IMR-90 (cell line): ENCODE data around the gene CEP55. TPM values are rescaled to one million over a fixed set of nuclear protein-coding genes. Genes with fewer than 3 reads are reported as not detected.

Experiments used
- ATAC-seq: fragments of 200-7000 bp; cut with Tn5 transposase; 2 replicates; pipeline ENCODE4 v1.9.1; 2020; ENCODE audit warnings: low read depth, mild to moderate bottlenecking, moderate library complexity
- BruUV-seq: library from RNA; stranded (reverse); fragments of 400-500 nt; replicated peaks from 2 replicates; lab custom pipeline; 2021; lab: Mats Ljungman, UMichigan
- CTCF ChIA-PET: fragments of 300-600 bp; formaldehyde crosslinking; extraction: SDS; loops from one replicate; lab custom pipeline; 2021; ENCODE audit warnings: antibody characterized with exemption; lab: Yijun Ruan, JAX
- POLR2A ChIA-PET: fragments of 300-600 bp; sonication (Branson Sonifier 250); formaldehyde crosslinking; loops from one replicate; lab custom pipeline; 2022; ENCODE audit warnings: antibody characterized with exemption; ENCODE audit not compliant: unreplicated experiment; lab: Charles Lee
- DNase-seq: peaks from one replicate; pipeline ENCODE4 v3.0.0; 2013
- H2AFZ ChIP-seq: replicated peaks from 2 replicates; pipeline ENCODE3; 2013; ENCODE audit warnings: low read length, mild to moderate bottlenecking; ENCODE audit not compliant: poor library complexity
- H2AK5ac ChIP-seq: 2 replicates; pipeline ENCODE4 v1.6.1; 2013; ENCODE audit warnings: low read depth, low read length, inconsistent platforms
- H2AK9ac ChIP-seq: replicated peaks from 2 replicates; pipeline ENCODE3; 2013; ENCODE audit warnings: mild to moderate bottlenecking, low read depth, low read length, moderate library complexity; ENCODE audit not compliant: poor library complexity
- H2BK120ac ChIP-seq: 2 replicates; pipeline ENCODE4 v1.6.1; 2013; ENCODE audit warnings: low read depth, low read length, inconsistent platforms
- H2BK15ac ChIP-seq: 3 replicates; pipeline ENCODE4 v1.6.1; 2013; ENCODE audit warnings: low read depth, low read length, inconsistent platforms
- H2BK20ac ChIP-seq: 2 replicates; pipeline ENCODE4 v1.6.1; 2013; ENCODE audit warnings: low read depth, mild to moderate bottlenecking, inconsistent platforms, low read length, moderate library complexity
- H2BK5ac ChIP-seq: 2 replicates; pipeline ENCODE4 v1.6.1; 2013; ENCODE audit warnings: mild to moderate bottlenecking, low read depth, low read length, inconsistent platforms; ENCODE audit not compliant: poor library complexity, severe bottlenecking
- H3K14ac ChIP-seq: replicated peaks from 2 replicates; pipeline ENCODE4 v1.6.1; 2013; ENCODE audit warnings: low read depth, low read length, inconsistent platforms
- H3K18ac ChIP-seq: 2 replicates; pipeline ENCODE4 v1.6.1; 2013; ENCODE audit warnings: low read depth, low read length, control low read depth
- H3K23ac ChIP-seq: 2 replicates; pipeline ENCODE4 v1.6.1; 2013; ENCODE audit warnings: low read depth, low read length, inconsistent platforms
- H3K27ac ChIP-seq: 2 replicates; pipeline ENCODE4 v1.5.1; 2013; ENCODE audit warnings: mild to moderate bottlenecking, control low read depth, low read length; ENCODE audit not compliant: insufficient read depth
- H3K27me3 ChIP-seq: 2 replicates; pipeline ENCODE4 v1.6.1; 2013; ENCODE audit warnings: low read length; ENCODE audit not compliant: control insufficient read depth, insufficient read depth
- H3K36me3 ChIP-seq: 2 replicates; pipeline ENCODE4 v1.6.1; 2013; ENCODE audit warnings: low read length, mixed read lengths; ENCODE audit not compliant: control insufficient read depth, insufficient read depth
- H3K4ac ChIP-seq: 2 replicates; pipeline ENCODE4 v1.6.1; 2013; ENCODE audit warnings: low read depth, low read length, inconsistent platforms
- H3K4me1 ChIP-seq: 2 replicates; pipeline ENCODE4 v1.6.1; 2013; ENCODE audit warnings: low read length, mixed read lengths; ENCODE audit not compliant: control insufficient read depth, insufficient read depth
- H3K4me2 ChIP-seq: 2 replicates; pipeline ENCODE4 v1.6.1; 2013; ENCODE audit warnings: low read depth, mild to moderate bottlenecking, control low read depth, low read length, moderate library complexity
- H3K4me3 ChIP-seq: 2 replicates; pipeline ENCODE4 v1.5.1; 2013; ENCODE audit warnings: low read depth, mild to moderate bottlenecking, control low read depth, low read length, moderate library complexity; ENCODE audit not compliant: insufficient read depth
- H3K56ac ChIP-seq: 2 replicates; pipeline ENCODE4 v1.6.1; 2013; ENCODE audit warnings: low read length, inconsistent platforms; ENCODE audit not compliant: insufficient read depth; ENCODE audit errors: extremely low read depth
- H3K79me1 ChIP-seq, 2 experiments: 2 replicates each; pipeline ENCODE4 v1.6.1; 2013; ENCODE audit warnings: low read length in 2 of 2, inconsistent platforms in 1 of 2, low read depth in 1 of 2
- H3K9ac ChIP-seq: 2 replicates; pipeline ENCODE4 v1.6.1; 2013; ENCODE audit warnings: low read depth, low read length, control low read depth
- H3K9me1 ChIP-seq: 2 replicates; pipeline ENCODE4 v1.6.1; 2013; ENCODE audit warnings: low read length, inconsistent platforms; ENCODE audit not compliant: insufficient read depth
- H3K9me3 ChIP-seq: 2 replicates; pipeline ENCODE4 v1.6.1; 2013; ENCODE audit warnings: low read length; ENCODE audit not compliant: control insufficient read depth, insufficient read depth
- H4K20me1 ChIP-seq: 2 replicates; pipeline ENCODE4 v1.6.1; 2013; ENCODE audit warnings: low read length, inconsistent platforms; ENCODE audit not compliant: insufficient read depth
- H4K5ac ChIP-seq: 2 replicates; pipeline ENCODE4 v1.6.1; 2013; ENCODE audit warnings: mild to moderate bottlenecking, low read depth, low read length, control low read depth
- H4K8ac ChIP-seq, 2 experiments: 2 replicates each; pipeline ENCODE4 v1.6.1; 2013; ENCODE audit warnings: low read depth in 2 of 2, low read length in 2 of 2, control low read depth in 1 of 2, inconsistent platforms in 1 of 2
- H4K91ac ChIP-seq: 2 replicates; pipeline ENCODE4 v1.6.1; 2013; ENCODE audit warnings: low read depth, low read length, inconsistent platforms; ENCODE audit not compliant: insufficient read depth
- CEBPB ChIP-seq: IDR thresholded peaks from 2 replicates; pipeline ENCODE4 v1.6.1; 2012; ENCODE audit warnings: low read depth, low read length, improper control_type of control experiment
- CHD1 ChIP-seq: IDR thresholded peaks from 2 replicates; pipeline ENCODE4 v1.6.1; 2012; ENCODE audit warnings: low read depth, low read length, improper control_type of control experiment
- FOS ChIP-seq: fragments of 150-350 bp; IDR thresholded peaks from 2 replicates; pipeline ENCODE4 v1.6.1; 2016; ENCODE audit warnings: low read depth, low read length
- MAFK ChIP-seq: IDR thresholded peaks from 2 replicates; pipeline ENCODE4 v1.6.1; 2012; ENCODE audit warnings: low read depth, low read length, improper control_type of control experiment
- MAZ ChIP-seq: IDR thresholded peaks from 2 replicates; pipeline ENCODE4 v1.6.1; 2012; ENCODE audit warnings: low read depth, mild to moderate bottlenecking, low read length, improper control_type of control experiment, moderate library complexity, borderline replicate concordance
- MXI1 ChIP-seq: IDR thresholded peaks from 2 replicates; pipeline ENCODE4 v1.6.1; 2012; ENCODE audit warnings: low read depth, mild to moderate bottlenecking, low read length, moderate library complexity, borderline replicate concordance
- NFE2L2 ChIP-seq: fragments of 150-350 bp; IDR thresholded peaks from 2 replicates; pipeline ENCODE4 v1.6.1; 2016; ENCODE audit warnings: low read depth, mild to moderate bottlenecking, low read length
- POLR2A ChIP-seq: IDR thresholded peaks from 2 replicates; pipeline ENCODE4 v1.6.1; 2012; ENCODE audit warnings: mild to moderate bottlenecking, low read depth, low read length
- RAD21 ChIP-seq: IDR thresholded peaks from 2 replicates; pipeline ENCODE4 v1.6.1; 2012; ENCODE audit warnings: low read length, improper control_type of control experiment
- RCOR1 ChIP-seq: IDR thresholded peaks from 2 replicates; pipeline ENCODE4 v1.6.1; 2012; ENCODE audit warnings: mild to moderate bottlenecking, low read length, improper control_type of control experiment; ENCODE audit not compliant: insufficient replicate concordance
- RFX5 ChIP-seq: IDR thresholded peaks from 2 replicates; pipeline ENCODE4 v1.8.0; 2012; ENCODE audit warnings: low read depth, mild to moderate bottlenecking, low read length, moderate library complexity
- SMC3 ChIP-seq: fragments of 150-350 bp; IDR thresholded peaks from 2 replicates; pipeline ENCODE4 v1.6.1; 2016; ENCODE audit warnings: low read depth, mild to moderate bottlenecking, antibody characterized with exemption, low read length, moderate library complexity
- WGBS, 2 experiments: methylation state at CpG; one replicate each; pipeline versions ENCODE4 v1.1.5 to v1.1.7; 2013; ENCODE audit warnings: missing lambda C conversion rate in 2 of 2; ENCODE audit not compliant: insufficient read length in 1 of 2; ENCODE audit errors: extremely low coverage in 2 of 2; 5-methylcytosine and 5-hydroxymethylcytosine counted together
- dilution Hi-C: fragments of 300-500 bp; cut with HindIII; formaldehyde crosslinking; loops from one replicate; pipeline ENCODE4 v1.14.3; 2018; ENCODE audit warnings: low sequenced_read_pairs; ENCODE audit not compliant: unreplicated experiment
- in situ Hi-C: fragments of 300-500 bp; cut with MboI; formaldehyde crosslinking; loops from 3 replicates; pipeline ENCODE4 v1.14.3; 2019; ENCODE audit warnings: low sequenced_read_pairs, inconsistent platforms, mixed read lengths
- intact Hi-C: fragments of 100-400 bp; cut with micrococcal nuclease; formaldehyde crosslinking; loops from 2 replicates; pipeline ENCODE4 v1.10.0; 2022
- polyA plus RNA-seq, 3 experiments: library from polyadenylated mRNA; depleted of rRNA; stranded (reverse); fragments of >200 nt; gene quantifications; 2 replicates each; pipeline ENCODE4 v1.2.3, GENCODE V29; 2012; ENCODE audit warnings: low replicate concordance in 1 of 3
- total RNA-seq: library from RNA; depleted of rRNA; stranded (reverse); fragments of >200 nt; gene quantifications from 2 replicates; pipeline ENCODE4 v1.2.3, GENCODE V29; 2012
- TF ChIP-seq, protein P1 (sequence below): fragments of 150-350 bp; IDR thresholded peaks from 2 replicates; pipeline ENCODE4 v1.6.1; 2016; ENCODE audit warnings: low read depth, mild to moderate bottlenecking, low read length, moderate library complexity, borderline replicate concordance
- TF ChIP-seq, protein P2 (sequence below): fragments of 150-350 bp; IDR thresholded peaks from 2 replicates; pipeline ENCODE4 v1.6.1; 2017; ENCODE audit warnings: mild to moderate bottlenecking, antibody characterized with exemption, low read length, low read depth
- TF ChIP-seq, protein P3 (sequence below): conservative IDR thresholded peaks from 2 replicates; pipeline ENCODE4 v1.5.1; 2012; ENCODE audit warnings: mild to moderate bottlenecking, low read depth, low read length, improper control_type of control experiment

CEP55 gene
- total and polyA plus RNA-seq, 2 of the 4 experiments (the other 2 are of a cell fraction) = 15.7 to 23.5 TPM

DNA sequence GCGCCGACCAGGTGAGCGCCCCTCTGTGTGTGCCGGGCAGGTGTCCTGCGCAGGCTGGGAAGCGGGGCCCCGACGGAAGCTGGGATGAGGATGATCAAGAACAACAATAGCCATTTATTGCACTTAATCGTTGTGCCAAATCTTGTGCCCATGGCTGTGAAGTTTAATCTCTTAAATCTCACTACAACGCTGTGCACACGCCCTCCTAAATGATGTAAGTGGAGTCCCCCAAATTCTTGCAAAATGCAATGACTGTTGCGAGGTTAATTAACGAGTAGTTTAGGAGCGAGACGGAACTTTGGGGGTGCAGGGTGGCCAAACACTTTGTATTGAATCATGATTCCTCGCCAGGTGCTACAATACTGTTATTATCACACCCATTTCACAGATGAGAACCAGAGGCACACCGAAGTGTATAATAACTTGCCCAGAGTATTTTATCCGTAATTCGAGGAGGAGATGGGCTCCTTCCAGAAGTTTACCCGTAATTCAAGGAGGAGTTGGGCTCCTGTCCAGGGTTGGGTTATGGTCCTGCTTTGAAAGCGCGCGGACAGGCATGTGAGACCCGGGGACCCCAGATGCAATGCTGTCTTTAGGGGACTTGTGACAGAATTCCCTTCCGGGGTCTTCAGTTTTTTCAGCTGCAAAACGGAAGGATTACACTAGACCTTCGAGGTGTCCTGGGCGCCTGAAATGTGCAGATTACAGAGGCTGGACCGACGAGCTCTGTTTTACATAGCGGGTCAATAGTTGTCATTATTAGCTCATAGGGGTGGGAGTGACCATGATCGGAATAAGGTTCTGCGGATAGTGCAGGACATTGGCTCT, 71.1 kb downstream of the CEP55 start:
- BruUV-seq = no TSS peak
- TF ChIP-seq MXI1 = no peak
- no peak for TF ChIP-seq POLR2A
- TF ChIP-seq, protein P1, sequence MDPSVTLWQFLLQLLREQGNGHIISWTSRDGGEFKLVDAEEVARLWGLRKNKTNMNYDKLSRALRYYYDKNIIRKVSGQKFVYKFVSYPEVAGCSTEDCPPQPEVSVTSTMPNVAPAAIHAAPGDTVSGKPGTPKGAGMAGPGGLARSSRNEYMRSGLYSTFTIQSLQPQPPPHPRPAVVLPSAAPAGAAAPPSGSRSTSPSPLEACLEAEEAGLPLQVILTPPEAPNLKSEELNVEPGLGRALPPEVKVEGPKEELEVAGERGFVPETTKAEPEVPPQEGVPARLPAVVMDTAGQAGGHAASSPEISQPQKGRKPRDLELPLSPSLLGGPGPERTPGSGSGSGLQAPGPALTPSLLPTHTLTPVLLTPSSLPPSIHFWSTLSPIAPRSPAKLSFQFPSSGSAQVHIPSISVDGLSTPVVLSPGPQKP = no peak
- TF ChIP-seq, protein P2, sequence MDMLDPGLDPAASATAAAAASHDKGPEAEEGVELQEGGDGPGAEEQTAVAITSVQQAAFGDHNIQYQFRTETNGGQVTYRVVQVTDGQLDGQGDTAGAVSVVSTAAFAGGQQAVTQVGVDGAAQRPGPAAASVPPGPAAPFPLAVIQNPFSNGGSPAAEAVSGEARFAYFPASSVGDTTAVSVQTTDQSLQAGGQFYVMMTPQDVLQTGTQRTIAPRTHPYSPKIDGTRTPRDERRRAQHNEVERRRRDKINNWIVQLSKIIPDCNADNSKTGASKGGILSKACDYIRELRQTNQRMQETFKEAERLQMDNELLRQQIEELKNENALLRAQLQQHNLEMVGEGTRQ = no peak
- no peak for TF ChIP-seq CEBPB
- no peak for TF ChIP-seq RFX5
- no peak for TF ChIP-seq FOS
- TF ChIP-seq RAD21 = no peak
- TF ChIP-seq, protein P3, sequence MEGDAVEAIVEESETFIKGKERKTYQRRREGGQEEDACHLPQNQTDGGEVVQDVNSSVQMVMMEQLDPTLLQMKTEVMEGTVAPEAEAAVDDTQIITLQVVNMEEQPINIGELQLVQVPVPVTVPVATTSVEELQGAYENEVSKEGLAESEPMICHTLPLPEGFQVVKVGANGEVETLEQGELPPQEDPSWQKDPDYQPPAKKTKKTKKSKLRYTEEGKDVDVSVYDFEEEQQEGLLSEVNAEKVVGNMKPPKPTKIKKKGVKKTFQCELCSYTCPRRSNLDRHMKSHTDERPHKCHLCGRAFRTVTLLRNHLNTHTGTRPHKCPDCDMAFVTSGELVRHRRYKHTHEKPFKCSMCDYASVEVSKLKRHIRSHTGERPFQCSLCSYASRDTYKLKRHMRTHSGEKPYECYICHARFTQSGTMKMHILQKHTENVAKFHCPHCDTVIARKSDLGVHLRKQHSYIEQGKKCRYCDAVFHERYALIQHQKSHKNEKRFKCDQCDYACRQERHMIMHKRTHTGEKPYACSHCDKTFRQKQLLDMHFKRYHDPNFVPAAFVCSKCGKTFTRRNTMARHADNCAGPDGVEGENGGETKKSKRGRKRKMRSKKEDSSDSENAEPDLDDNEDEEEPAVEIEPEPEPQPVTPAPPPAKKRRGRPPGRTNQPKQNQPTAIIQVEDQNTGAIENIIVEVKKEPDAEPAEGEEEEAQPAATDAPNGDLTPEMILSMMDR = no peak
- no peak for TF ChIP-seq SMC3
- no peak for TF ChIP-seq MAZ
- TF ChIP-seq NFE2L2 = no peak
- TF ChIP-seq RCOR1 = no peak
- no peak for TF ChIP-seq MAFK
- no peak for TF ChIP-seq CHD1

More for the DNA sequence above, 71.1 kb downstream of the CEP55 start:
- Histone ChIP-seq H4K8ac (no peak overlapping the region), H3K79me1 (no peaks in the 10 kb centered on the region), H3K27me3 (peaks cover 65% of the 10 kb centered on the region), H3K4me2 (no peak overlapping the region), H4K20me1 (no peaks in the 10 kb centered on the region), H2AK5ac (no peak overlapping the region), H3K56ac (no peak overlapping the region), H4K91ac (no peak overlapping the region), H3K18ac (no peak overlapping the region), H3K9me3 (no peaks in the 10 kb centered on the region), H3K4ac (no peak overlapping the region), H3K14ac (no peak overlapping the region), H2BK120ac (no peak overlapping the region), H3K23ac (no peak overlapping the region), H3K27ac (no peak overlapping the region), H2AFZ (no peak overlapping the region), H2BK15ac (no peak overlapping the region), H3K4me1 (no peaks in the 10 kb centered on the region), H2BK5ac (no peak overlapping the region), H4K5ac (no peak overlapping the region), H3K36me3 (no peaks in the 10 kb centered on the region), H2BK20ac (no peak overlapping the region), H3K9ac (no peak overlapping the region), H2AK9ac (no peak overlapping the region), H3K4me3 (no peak overlapping the region), H3K9me1 (no peaks in the 10 kb centered on the region)
- ATAC-seq (no peak), DNase-seq (no peak)
- 2% methylated on average over 10 of the region's 33 CpGs; no CpG with 5 or more reads in 1 of the 2 experiments for WGBS, 2 experiments
- ChIA-PET CTCF (no interaction called here), POLR2A (no interaction called here)
- in situ Hi-C loops (no loop called here), intact Hi-C loops (no loop called here), dilution Hi-C loops (no loop called here)
